HEK293 (cell line): ENCODE results near the gene SH3BP4.

ENCODE experiments used
- CTCF ChIP-seq: fragments of 450-650 bp; formaldehyde crosslinking; IDR thresholded peaks from 2 replicates; pipeline ENCODE4 v1.5.1; 2016; ENCODE audit warnings: missing biosample characterization, missing genetic modification characterization
- HOXD13 ChIP-seq: sonication (generic); formaldehyde crosslinking; IDR thresholded peaks from 2 replicates; pipeline ENCODE4 v1.8.0; 2022; ENCODE audit warnings: missing genetic modification reagents, borderline replicate concordance
- PRDM6 ChIP-seq: fragments of 450-650 bp; formaldehyde crosslinking; IDR thresholded peaks from 2 replicates; pipeline ENCODE4 v1.5.1; 2017; ENCODE audit warnings: missing biosample characterization, missing genetic modification characterization
- REST ChIP-seq: fragments of 450-650 bp; formaldehyde crosslinking; IDR thresholded peaks from 2 replicates; pipeline ENCODE4 v1.5.1; 2016; ENCODE audit warnings: missing biosample characterization, missing genetic modification characterization
- ZBTB26 ChIP-seq: fragments of 450-650 bp; formaldehyde crosslinking; optimal IDR thresholded peaks from 2 replicates; pipeline ENCODE3; 2016; ENCODE audit warnings: missing biosample characterization, mild to moderate bottlenecking, missing genetic modification characterization
- ZNF311 ChIP-seq: fragments of 450-650 bp; formaldehyde crosslinking; IDR thresholded peaks from 2 replicates; pipeline ENCODE4 v1.5.1; 2017; ENCODE audit warnings: missing biosample characterization, missing genetic modification characterization, borderline replicate concordance
- ZNF335 ChIP-seq: fragments of 450-650 bp; formaldehyde crosslinking; conservative IDR thresholded peaks from 2 replicates; pipeline ENCODE4 v1.5.1; 2016; ENCODE audit warnings: missing biosample characterization, missing genetic modification characterization
- ZNF513 ChIP-seq: fragments of 450-650 bp; IDR thresholded peaks from 2 replicates; pipeline ENCODE4 v1.5.1; 2018; ENCODE audit warnings: missing biosample characterization, missing genetic modification characterization
- ZNF555 ChIP-seq: fragments of 450-650 bp; formaldehyde crosslinking; conservative IDR thresholded peaks from 2 replicates; pipeline ENCODE4 v1.5.1; 2017; ENCODE audit warnings: missing biosample characterization, mild to moderate bottlenecking, missing genetic modification characterization, inconsistent platforms
- ZNF580 ChIP-seq: fragments of 450-650 bp; formaldehyde crosslinking; IDR thresholded peaks from 2 replicates; pipeline ENCODE4 v1.5.1; 2016; ENCODE audit warnings: missing biosample characterization, missing genetic modification characterization
- ZNF670 ChIP-seq: fragments of 450-650 bp; formaldehyde crosslinking; IDR thresholded peaks from 2 replicates; pipeline ENCODE4 v1.5.1; 2016; ENCODE audit warnings: missing biosample characterization, missing genetic modification characterization, low read depth
- ZNF843 ChIP-seq: fragments of 450-650 bp; formaldehyde crosslinking; IDR thresholded peaks from 2 replicates; pipeline ENCODE4 v1.5.1; 2016; ENCODE audit warnings: missing biosample characterization, missing genetic modification characterization
- ZSCAN5A ChIP-seq: fragments of 450-650 bp; formaldehyde crosslinking; IDR thresholded peaks from 2 replicates; pipeline ENCODE4 v1.5.1; 2016; ENCODE audit warnings: missing biosample characterization, missing genetic modification characterization

- no peak for TF ChIP-seq ZBTB26 (tag by site-specific recombination)
- no peak for TF ChIP-seq CTCF (tag by site-specific recombination)
- no peak for TF ChIP-seq ZNF580 (tag by site-specific recombination)
- TF ChIP-seq ZNF311, result no peak
- no peak for TF ChIP-seq ZNF335 (tag by site-specific recombination)
- TF ChIP-seq REST (tag by site-specific recombination), result no peak
- no peak for TF ChIP-seq ZSCAN5A
- no peak for TF ChIP-seq HOXD13 (CRISPR knock-in tag)
- no peak for TF ChIP-seq PRDM6
- no peak for TF ChIP-seq ZNF513 (tag by site-specific recombination)
- TF ChIP-seq ZNF843 (tag by site-specific recombination), result no peak
- TF ChIP-seq ZNF670 (tag by site-specific recombination), result no peak
- TF ChIP-seq ZNF555 (tag by site-specific recombination), result no peak
Measured at GRCh38 chr2:235006986-235007385, 55.2 kb downstream of the SH3BP4 start.
